Psoas muscle (tissue), 8 donors: ENCODE results near the gene FBXO45. TPM values are rescaled to one million over a fixed set of nuclear protein-coding genes. Genes with fewer than 3 reads are reported as not detected.
"Not testable (repeated sequence)": the region's sequence is repeated elsewhere in the genome, so short reads cannot be mapped to it uniquely, and the experiment has no call there.

Experiments used
- ATAC-seq, 4 donors: fragments of 200-7000 bp; cut with Tn5 transposase; one replicate each; pipeline ENCODE4 v1.9.1; 2020; ENCODE audit warnings: moderate library complexity in 3 of 4, mild to moderate bottlenecking in 2 of 4
- DNase-seq, 2 donors: peaks; one replicate each; pipeline ENCODE4 v3.0.0-alpha.2; 2020
- H3K27ac ChIP-seq: fragments of 200-600 bp; one replicate; pipeline ENCODE4 v1.8.0; 2022
- H3K27me3 ChIP-seq, 3 donors: fragments of 200-600 bp in 1 of 3; one replicate each; pipeline versions ENCODE4 v1.6.1 to v1.8.0; 2013 to 2022; ENCODE audit warnings: low read length in 2 of 3, mild to moderate bottlenecking in 2 of 3, moderate library complexity in 1 of 3; ENCODE audit not compliant: insufficient read depth in 3 of 3
- H3K36me3 ChIP-seq, 2 donors: fragments of 200-600 bp in 1 of 2; one replicate each; pipeline versions ENCODE4 v1.6.1 to v1.8.0; 2013 to 2022; ENCODE audit warnings: low read depth in 1 of 2, mild to moderate bottlenecking in 1 of 2, moderate library complexity in 1 of 2; ENCODE audit not compliant: insufficient read depth in 1 of 2
- H3K4me1 ChIP-seq: fragments of 200-600 bp; one replicate; pipeline ENCODE4 v1.8.0; 2022
- H3K4me3 ChIP-seq: fragments of 200-600 bp; one replicate; pipeline ENCODE4 v1.8.0; 2022; ENCODE audit warnings: mild to moderate bottlenecking
- H3K9me3 ChIP-seq: fragments of 200-600 bp; one replicate; pipeline ENCODE4 v1.8.0; 2022
- WGBS, 3 donors: extraction: QIAGEN DNeasy Blood & Tissue Kit; methylation state at CpG; one replicate each; pipeline versions ENCODE4 v1.1.6 to v1.1.7; 2013; 5-methylcytosine and 5-hydroxymethylcytosine counted together
- intact Hi-C, 2 donors: fragments of 100-400 bp; cut with DNase I; formaldehyde crosslinking; loops; one replicate each; pipeline versions ENCODE4 v1.11.0 to v1.14.2; 2022
- polyA plus RNA-seq, 3 donors: library from polyadenylated mRNA; stranded (reverse); fragments of 200-250 nt; gene quantifications; one replicate each; pipeline ENCODE4 v1.2.3, GENCODE V29; 2013
- total RNA-seq, 4 donors: library from RNA; stranded (reverse); fragmentation: NEBNext Ultra II Directional in 2 of 4; extraction: Animal tissue kit (Norgen Biotek cat#: 25700) in 2 of 4; gene quantifications; one replicate each; pipeline versions ENCODE4 v1.2.1 to v1.2.4, GENCODE V29; 2021 to 2023
- TF ChIP-seq, protein P1 (sequence below): fragments of 200-600 bp; IDR thresholded peaks from one replicate; pipeline ENCODE4 v1.8.0; 2022; ENCODE audit warnings: antibody characterized with exemption
- donor health status: healthy with polysubstance abuse.
- donor health status: DM: no; HTN: no; CAD: no; lungs with moderate emphysema.
- donor health status: Bipolar disorder and iron deficiency.
- donor health status: healthy.
- donor health status: DM: yes; HTN: yes; CAD: no.
- donor health status: DM: no; HTN: no; CAD: no.
- donor health status: DM: no; HTN: no; CAD: no.
- donor health status: DM: yes; HTN: yes; CAD: no.

The FBXO45 gene
- total and polyA plus RNA-seq, 7 donors: 9.2 to 37.0 (median 15.3) TPM

DNA sequence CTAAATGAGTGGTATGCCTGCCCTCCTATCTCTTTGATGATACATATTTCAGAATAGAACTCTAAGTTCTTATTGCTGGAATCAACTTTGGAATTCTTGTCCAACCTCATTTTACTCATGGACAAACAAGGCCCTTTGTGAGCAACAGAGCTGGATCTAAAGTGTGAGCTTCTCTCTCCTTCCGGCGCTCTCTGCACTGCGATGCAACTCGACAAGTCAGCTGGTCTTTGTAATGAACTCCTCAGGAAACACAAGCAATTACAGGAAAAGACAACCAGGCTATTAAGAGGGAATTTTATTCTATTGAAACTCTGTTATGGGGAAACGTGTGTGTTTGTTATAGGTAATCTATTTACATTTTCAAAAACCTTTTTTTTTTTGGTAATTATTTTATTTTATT is 50.8 kb downstream of the FBXO45 start:
- DNase-seq: no peak
- Histone ChIP-seq H3K4me3 (no peak overlapping the region), H3K27me3 (no peaks in the 10 kb centered on the region), H3K9me3 (no peaks in the 10 kb centered on the region), H3K4me1 (no peaks in the 10 kb centered on the region), H3K36me3 (no peaks in the 10 kb centered on the region), H3K27ac (no peak overlapping the region)
- no peak for ATAC-seq
- intact Hi-C loops: no loop called here
- WGBS, 3 donors: 39 to 51% (median 50%) methylated on average over 5 of the region's 5 CpGs
- TF ChIP-seq, protein P1, sequence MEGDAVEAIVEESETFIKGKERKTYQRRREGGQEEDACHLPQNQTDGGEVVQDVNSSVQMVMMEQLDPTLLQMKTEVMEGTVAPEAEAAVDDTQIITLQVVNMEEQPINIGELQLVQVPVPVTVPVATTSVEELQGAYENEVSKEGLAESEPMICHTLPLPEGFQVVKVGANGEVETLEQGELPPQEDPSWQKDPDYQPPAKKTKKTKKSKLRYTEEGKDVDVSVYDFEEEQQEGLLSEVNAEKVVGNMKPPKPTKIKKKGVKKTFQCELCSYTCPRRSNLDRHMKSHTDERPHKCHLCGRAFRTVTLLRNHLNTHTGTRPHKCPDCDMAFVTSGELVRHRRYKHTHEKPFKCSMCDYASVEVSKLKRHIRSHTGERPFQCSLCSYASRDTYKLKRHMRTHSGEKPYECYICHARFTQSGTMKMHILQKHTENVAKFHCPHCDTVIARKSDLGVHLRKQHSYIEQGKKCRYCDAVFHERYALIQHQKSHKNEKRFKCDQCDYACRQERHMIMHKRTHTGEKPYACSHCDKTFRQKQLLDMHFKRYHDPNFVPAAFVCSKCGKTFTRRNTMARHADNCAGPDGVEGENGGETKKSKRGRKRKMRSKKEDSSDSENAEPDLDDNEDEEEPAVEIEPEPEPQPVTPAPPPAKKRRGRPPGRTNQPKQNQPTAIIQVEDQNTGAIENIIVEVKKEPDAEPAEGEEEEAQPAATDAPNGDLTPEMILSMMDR: no peak

DNA sequence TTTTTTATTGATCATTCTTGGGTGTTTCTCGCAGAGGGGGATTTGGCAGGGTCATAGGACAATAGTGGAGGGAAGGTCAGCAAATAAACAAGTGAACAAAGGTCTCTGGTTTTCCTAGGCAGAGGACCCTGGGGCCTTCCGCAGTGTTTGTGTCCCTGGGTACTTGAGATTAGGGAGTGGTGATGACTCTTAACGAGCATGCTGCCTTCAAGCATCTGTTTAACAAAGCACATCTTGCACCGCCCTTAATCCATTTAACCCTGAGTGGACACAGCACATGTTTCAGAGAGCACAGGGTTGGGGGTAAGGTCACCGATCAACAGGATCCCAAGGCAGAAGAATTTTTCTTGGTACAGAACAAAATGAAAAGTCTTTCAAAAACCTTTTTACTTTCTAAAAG is 51.2 kb downstream of the FBXO45 start:
- H3K4me3 ChIP-seq, H3K36me3 ChIP-seq, H3K9me3 ChIP-seq, ATAC-seq, DNase-seq, H3K4me1 ChIP-seq, H3K27me3 ChIP-seq, intact Hi-C loops: not testable (repeated sequence)
- 47 to 62% (median 48%) methylated on average over 2 to 3 of the region's 5 CpGs for WGBS, 3 donors
- H3K27ac ChIP-seq: peak overlapping the region; percentile 16

DNA sequence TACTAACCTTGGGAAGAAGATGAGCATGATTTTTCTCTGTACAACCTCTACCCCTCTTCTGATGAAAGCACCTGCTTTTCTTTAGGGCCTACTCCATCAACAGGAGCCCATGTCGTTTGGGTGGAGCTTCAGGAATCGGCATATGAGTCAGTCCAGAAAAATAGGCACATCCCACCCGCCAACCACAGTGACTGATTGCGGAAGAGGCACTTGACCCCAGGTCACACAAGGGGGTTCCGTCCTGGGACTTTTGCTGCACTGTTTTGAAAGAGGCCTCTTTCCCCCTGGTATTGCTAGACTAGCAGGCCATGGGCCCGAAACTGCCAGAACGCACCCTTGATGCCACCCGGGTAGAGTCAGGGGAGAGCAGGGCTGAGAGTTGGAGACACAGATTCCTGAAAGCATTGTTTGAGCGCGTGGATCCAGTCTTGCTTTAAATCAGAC is 51.7 kb downstream of the FBXO45 start:
- Histone ChIP-seq H3K4me3 (no peak overlapping the region), H3K36me3 (no peaks in the 10 kb centered on the region), H3K27me3 (no peaks in the 10 kb centered on the region), H3K4me1 (no peaks in the 10 kb centered on the region), H3K9me3 (no peaks in the 10 kb centered on the region), H3K27ac (peak overlapping the region; percentile 16)
- WGBS, 3 donors: 58 to 71% (median 60%) methylated on average over 10 of the region's 10 CpGs
- ATAC-seq (no peak), DNase-seq (peak in 1 of 2 donors; percentile 37)
- intact Hi-C loops: no loop called here
- TF ChIP-seq, protein P1: no peak

DNA sequence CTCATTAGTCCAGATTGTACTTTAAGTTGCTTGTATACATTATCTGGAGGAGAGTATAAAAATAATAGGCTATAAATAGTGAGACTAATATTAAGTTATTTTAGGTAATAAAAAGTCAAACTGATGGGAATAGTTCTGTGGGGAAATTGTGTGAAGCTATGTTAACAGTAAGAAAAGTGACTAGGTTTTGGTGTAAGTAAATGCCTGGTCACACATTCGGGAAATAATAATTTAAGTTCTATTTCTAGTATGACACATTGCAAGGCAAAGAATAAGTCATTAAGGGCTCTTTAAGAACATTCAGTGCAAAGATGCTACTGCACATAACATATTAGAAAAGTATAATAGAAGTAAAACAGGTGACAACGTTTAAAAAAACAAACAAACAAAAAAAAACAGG is 52.2 kb downstream of the FBXO45 start:
- H3K4me1 ChIP-seq: no peaks in the 10 kb centered on the region
- H3K27me3 ChIP-seq: no peaks in the 10 kb centered on the region
- WGBS, 3 donors: 54 to 67% (median 66%) methylated on average over 2 of the region's 2 CpGs
- intact Hi-C loops: no loop called here
- TF ChIP-seq, protein P1: no peak
- no peaks in the 10 kb centered on the region for H3K36me3 ChIP-seq
- H3K27ac ChIP-seq: no peak overlapping the region
- no peak for ATAC-seq
- DNase-seq: no peak
- H3K9me3 ChIP-seq: no peaks in the 10 kb centered on the region
- no peak overlapping the region for H3K4me3 ChIP-seq

DNA sequence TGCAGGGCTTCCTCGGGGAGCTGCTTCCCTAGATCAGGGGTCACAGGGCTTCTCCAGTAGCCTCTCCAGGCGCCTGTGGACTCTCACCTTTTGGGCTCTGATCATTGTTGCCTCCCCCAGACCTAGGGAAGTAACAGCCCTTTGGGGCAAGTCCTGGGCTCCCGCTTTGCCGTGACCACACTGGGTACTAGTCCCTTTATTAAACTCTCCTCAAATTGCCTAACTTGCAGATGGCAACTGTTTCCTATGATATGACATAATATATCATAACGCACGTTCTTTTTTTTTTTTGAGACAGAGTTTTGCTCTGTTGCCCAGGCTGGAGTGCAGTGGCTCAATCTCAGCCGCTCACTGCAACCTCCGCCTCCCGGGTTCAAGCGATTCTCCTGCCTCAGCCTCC is 53.2 kb downstream of the FBXO45 start:
- DNase-seq (no peak), ATAC-seq (no peak)
- no peak overlapping the region for H3K4me3 ChIP-seq
- WGBS, 3 donors: 86 to 90% (median 87%) methylated on average over 10 of the region's 10 CpGs
- H3K27ac ChIP-seq: no peak overlapping the region
- no peaks in the 10 kb centered on the region for H3K36me3 ChIP-seq
- H3K4me1 ChIP-seq: no peaks in the 10 kb centered on the region
- intact Hi-C loops: no loop called here
- no peaks in the 10 kb centered on the region for H3K27me3 ChIP-seq
- TF ChIP-seq, protein P1: no peak
- no peaks in the 10 kb centered on the region for H3K9me3 ChIP-seq
